NCI-H2171 (cell line): ENCODE data around the gene TMEM135.
"Not testable (repeated sequence)": the region's sequence is repeated elsewhere in the genome, so short reads cannot be mapped to it uniquely, and the experiment has no call there.

Experiments used
- DNase-seq: peaks from one replicate; lab custom pipeline; 2025; lab: John Stamatoyannopoulos, UW

TMEM135 gene

DNA sequence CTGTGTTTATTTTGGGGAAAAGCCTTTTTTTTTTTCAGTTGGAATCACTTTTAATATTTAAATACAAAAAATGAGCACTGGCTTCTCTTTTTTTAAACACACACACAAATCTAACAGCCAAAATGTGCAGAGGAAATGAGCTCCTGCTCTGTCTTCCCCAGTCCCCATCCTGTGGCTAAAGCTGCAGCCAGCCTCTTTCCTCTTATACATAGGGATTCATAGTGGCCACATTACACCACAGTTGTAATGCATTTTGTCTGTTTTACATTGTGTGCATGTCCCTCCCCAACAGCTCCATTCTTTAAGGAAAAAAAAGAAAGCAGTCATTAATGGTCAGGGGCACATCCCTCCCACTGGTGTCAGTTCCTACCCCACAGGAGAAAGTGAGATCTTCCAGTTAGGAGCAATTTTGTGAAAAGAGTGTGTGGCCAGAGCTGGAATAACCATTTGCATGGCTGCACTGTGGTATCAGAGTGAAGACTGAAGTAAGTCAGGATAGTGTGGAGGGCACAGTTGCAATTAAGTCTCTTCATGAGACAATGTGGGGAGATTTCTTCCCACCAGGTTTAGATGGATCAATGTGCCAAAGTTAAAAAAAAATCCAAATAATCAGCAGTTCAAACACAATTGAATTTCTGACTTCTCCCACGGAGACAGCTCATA lies 220.6 kb downstream of the TMEM135 start:
- no peak for DNase-seq

DNA sequence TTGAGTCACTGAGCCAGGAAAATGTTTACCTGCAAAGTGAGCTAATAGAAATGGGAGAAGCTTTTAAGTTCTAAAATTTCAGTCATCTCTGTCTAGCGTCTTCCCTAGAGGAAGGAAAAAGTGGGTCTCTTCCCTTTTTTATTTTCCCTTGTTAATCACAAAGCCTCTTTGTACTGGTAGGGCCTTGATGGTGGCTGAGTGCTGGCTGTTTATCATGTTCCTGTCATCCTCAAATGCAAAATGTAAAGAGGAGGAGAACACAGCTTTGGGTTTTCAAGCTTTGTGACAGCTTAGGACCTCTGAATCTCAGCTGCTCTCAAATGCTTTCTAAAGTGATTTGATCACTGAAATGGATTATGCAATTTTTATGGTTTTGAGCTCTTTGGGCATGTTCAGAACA lies 222.0 kb downstream of the TMEM135 start:
- DNase-seq, result no peak

DNA sequence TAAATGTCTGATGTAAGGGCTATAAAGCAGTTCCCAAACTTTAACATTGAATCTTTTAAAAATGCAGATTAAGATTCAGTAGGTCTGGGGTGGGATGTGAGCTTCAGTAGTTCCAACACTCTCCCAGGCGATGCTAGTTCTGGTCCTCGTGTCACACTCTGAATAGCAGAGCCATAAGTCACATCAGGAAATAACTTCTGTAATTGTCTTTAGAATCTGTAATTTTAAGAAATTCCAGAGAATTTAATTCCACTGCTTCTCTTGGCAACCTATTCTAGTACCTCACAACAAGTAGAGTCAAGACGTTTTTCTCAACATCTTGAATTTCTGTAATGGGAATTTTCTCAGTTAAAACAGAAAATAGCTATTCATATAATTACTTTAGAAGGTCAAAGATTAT lies 223.1 kb downstream of the TMEM135 start:
- no peak for DNase-seq

DNA sequence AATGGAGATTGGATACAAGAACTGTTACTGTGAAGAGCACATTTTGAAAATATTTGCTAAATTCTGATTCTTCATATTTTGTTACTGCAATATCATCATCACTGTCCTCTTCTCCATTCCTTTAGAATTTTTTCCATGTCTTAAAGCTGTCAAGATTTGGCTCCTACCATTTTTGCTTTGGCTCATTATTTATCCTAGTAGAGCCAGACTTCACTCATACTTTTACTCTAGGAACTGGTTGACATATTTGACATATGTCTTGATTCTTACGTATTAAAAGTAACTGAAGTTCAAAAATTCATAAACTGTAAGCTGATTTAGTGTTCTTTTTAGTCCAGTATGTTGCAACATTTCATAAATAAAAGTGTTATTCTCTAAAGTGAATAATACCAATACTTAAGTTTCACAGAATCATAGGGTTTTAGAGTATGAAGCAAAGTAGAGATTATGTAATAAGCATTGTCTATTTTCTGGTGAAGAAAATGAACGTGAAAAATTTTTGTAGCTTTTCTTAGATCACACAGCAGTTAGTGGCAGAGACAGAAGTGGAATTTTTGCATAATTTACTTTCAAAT lies 225.6 kb downstream of the TMEM135 start:
- no peak for DNase-seq

DNA sequence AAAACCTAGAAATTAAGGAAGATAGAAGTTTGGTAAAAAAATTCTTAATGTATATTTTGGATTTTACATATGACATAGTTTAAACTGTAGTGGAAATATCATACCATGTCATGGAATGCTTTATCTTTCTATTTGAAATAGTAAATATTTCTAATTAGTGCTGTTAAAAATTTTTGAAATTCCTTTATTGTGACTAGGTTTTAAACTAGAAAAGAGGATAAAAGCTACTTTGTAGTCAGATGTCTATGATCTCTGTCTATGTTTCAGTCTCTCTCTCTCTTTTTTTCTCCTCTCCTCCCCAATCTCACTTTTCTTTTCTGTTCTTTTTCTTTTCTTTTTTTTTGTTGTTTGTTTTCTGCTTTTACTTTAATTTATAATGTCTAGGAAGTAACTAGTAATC lies 226.2 kb downstream of the TMEM135 start:
- DNase-seq, result no peak

DNA sequence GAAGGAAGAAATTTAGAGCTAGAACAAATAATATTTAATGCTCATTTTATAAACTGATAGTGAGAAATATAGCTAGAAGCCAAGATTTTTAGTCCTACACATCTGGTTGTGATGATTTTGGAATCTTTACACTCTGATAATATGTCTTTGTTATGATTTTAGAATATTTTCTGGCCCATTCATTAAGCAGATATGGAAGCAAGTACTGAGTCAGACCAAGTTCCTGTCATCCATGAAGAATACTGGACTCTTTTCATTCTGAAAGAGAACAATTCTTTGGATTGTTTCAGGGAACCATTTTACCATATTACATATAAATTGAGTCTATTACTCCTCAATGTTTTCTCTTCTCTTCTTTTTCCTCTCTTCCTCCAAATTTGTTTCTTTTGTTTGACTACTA lies 227.4 kb downstream of the TMEM135 start:
- no peak for DNase-seq

DNA sequence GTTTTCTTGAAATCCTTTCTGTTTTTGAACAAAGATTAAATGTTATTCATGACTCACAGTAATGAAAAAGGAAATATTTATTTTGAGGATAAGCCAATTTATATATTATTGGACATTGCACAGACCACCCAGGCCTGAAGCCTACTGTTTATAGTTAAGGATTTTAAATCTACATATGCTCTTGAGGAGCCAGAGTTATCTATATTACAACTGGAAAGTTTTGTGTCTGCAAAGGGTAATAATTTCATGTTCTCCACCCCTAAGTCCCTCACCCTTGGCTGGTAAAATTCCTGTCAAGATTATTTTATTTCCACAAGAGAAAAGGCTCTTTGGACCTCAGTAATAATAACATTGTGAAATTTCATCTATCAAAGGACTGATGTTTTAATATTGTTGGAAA lies 228.2 kb downstream of the TMEM135 start:
- DNase-seq, result no peak

DNA sequence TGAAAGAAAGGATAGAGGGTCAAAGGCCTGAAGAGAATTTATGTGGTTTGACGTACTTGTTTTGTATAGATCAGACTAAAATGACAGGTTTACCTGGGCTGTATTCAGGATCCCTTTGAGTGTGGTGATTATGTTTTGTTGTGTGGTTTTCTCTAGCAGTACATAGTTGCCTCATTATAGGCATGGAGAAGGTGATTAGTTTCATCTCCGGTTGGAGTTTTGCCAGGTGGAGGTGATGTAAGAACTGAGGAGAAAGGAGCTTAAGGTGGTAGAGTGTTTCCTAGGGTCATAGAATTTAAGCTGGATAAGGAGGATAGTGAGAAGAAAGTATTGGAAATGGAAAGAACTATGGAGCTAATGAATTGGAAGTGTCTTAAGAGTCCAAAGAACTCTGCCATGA lies 229.0 kb downstream of the TMEM135 start:
- DNase-seq, result no peak

DNA sequence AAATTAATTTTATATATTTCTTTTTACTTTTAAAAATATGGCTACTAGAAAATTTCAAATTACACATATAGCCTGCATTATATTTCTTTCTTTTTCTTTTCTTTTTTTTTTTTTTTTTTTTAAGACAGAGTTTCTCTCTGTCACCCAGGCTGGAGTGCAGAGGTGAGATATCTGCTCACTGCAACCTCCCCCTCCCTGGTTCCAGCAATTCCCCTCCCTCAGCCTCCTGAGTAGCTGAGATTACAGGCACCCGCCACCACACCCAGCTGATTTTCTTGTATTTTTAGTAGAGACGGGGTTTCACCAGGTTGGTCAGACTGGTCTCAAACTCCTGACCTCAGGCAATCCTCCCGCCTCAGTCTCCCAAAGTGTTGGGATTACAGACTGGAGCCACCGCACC lies 234.2 kb downstream of the TMEM135 start:
- not testable (repeated sequence) for DNase-seq

DNA sequence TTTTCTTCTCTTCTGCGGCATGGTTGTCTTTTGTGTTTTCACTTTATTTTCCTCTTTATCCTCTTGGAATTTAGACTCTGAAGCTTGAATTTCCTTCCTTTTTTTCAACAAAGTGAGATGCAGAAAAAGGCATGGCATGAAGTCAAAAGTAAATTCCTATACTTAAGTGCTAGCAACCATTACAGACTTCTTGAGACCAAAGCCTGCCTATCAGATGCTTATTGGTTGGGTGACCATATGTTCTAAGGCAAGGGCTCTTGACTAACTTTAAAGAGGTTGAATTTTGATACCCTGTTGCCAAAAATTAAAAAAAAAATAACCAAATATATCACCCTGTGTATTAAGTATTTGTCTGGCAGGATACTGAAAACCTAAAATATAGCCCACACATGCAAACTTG lies 237.4 kb downstream of the TMEM135 start:
- no peak for DNase-seq

DNA sequence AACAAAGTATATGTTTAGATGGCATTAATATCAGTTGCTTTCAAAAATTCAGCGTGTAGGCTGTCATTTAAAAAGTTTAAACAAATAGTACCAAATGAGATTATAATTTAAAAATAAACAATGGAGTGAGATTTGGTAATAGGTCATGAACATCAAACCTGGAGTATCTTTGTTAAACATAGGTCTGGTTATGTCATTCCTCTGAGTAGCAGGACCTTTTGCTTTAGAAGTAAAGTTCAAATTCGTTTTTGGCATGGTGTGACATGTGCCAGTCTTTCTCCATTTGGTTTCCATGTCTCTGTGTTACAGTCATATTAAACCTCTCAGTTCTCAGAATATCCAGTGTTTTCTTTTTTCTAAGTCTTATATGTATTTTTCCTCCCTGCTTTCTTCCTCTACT lies 242.4 kb downstream of the TMEM135 start:
- DNase-seq, result no peak

DNA sequence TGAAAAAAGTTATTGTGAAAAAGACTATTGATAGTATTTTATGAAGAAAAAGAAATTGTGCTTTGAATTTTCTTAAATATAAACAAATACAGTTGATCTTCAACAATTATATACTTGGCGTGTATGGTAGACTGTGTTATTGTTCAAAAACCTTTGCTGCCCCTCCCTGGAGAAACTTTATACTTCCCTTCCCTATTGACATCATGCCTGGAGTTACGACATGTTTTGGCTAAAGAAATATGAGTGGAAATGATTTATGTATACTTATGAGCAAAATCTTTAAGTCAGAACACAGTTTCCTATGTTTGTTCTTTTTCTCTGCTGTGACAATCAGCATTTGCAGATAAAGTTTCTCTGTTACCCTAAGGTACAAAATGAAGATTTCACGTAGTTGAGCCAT lies 243.8 kb downstream of the TMEM135 start:
- DNase-seq, result no peak

DNA sequence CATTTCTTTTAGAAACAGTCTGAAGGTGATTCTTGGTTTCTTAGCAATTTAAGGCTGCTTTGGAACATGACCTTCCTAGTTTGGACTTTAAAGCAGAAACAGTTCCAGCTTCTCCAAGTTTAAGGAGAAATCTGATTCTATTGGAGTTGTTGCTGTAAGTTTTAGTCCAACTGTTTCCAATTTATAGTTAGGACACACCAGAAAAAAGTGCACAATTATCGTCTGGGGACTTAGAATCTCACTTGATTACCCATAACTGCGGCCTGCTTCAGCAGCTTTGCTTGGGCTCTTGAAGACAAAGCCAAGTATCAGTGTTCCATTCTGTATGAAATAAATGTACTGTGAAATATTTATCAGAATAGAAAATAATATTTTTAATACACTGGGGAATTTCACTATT lies 246.6 kb downstream of the TMEM135 start:
- no peak for DNase-seq

DNA sequence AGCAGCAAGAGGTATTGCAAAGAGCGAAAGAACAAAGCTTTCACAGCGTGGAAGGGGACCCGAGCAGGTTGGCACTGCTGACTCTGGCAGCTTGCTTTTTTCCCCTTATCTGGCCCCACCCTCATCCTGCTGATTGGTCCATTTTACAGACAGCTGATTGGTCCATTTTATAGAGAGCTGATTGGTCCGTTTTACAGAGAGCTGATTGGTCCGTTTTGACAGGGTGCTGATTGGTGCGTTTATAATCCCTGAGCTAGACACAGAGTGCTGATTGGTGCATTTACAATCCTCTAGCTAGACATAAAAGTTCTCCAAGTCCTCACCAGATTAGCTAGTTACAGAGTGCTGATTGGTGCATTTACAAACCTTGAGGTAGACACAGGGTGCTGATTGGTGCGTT lies 247.9 kb downstream of the TMEM135 start:
- DNase-seq, result not testable (repeated sequence)

DNA sequence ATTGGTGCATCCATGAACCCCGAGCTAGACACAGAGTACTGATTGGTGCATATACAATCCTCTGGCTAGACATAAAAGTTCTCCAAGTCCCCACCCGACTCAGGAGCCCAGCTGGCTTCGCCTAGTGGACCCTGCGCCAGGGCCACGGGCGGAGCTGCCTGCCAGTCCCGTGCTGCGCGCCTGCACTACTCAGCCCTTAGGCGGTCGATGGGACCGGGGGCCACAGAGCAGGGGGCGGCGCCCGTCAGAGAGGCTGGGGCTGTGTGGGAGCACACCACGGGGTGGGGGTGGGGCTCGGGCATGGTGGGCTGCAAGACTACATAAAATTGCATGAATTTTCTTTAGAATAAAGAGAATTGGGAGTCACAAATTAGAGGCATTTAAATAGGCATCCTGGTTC lies 248.6 kb downstream of the TMEM135 start:
- no peak for DNase-seq

DNA sequence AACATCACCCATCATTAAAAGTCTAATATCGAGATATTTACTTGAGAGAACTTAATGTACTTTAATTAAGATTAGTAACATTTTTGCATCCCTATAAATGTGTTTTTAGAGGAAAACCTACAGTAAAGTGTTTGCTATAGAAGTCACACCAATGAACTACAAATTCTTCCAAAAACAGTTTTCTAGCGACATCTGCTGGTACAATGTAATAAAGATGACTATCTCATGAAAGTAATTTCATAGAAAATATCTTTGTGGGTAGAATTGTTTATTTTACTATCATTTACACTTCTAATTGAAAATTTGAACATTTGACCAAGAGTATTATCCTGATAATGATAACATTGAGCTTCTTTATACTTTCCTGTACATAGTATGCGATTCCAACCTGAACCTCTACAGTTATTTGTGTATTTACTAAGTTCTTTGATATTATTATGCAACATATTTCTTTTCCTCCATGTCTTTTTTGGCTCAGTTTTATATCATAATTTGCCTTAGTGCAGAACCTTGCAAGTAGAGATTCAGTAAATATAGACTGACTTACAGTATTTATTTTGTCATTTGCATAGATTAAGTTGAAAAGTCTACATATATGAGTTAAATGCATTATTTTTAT lies 252.7 kb downstream of the TMEM135 start:
- DNase-seq, result no peak

DNA sequence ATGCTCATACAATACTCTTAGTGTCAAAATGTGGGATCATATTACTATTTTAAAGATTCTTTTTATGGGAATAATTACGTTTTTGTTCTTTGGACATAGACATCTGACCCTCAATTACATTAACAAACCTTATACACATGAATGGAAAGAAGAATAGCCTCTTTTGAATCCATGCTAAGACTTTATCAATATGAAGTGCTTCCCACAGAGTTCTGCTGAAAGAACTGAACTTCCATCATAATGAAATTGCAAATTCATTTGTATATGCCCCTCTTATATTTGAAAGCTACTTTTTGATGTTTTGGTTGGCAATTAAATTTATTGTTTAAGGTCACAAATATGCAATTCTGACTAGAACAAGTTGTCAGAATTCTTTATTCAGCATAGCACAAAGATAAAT lies 254.9 kb downstream of the TMEM135 start:
- no peak for DNase-seq

DNA sequence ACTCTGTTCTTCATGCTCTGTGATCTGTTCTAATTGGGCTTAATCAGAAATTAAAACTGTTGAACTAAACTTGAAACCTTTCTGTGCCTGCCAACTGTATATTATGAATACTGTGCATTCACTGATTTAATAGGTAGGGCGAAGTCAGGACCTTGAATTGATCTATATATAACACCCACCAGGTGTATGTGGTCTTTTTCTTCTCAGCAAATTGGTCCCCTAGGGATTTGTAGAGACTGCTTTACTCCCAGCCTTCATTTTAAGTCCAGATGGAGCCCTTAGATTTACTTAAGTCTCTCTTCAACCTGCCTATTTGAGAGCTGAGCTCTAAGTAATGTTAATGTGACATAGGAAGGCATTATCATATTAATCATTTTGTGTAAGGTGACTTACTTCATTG lies 257.5 kb downstream of the TMEM135 start:
- peak; percentile 81 for DNase-seq

DNA sequence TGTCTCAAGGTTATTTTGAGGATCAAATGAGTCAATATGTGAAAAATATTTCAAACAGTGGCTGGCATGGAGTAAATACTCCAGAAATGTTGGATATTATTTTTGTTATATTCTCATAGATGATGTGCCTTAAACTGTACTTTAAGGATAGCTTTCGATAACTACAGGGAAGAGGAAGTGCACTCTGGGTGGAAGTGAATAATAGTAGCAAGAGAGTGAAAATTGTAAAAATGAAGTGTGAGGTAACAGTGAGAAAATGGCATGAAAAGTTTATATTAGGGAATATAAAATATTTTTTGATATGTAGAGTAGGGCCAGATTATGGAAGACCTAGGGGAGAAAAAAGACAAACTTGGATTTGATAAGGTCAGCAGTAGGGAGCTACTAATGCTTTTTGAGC lies 258.9 kb downstream of the TMEM135 start:
- DNase-seq, result no peak

DNA sequence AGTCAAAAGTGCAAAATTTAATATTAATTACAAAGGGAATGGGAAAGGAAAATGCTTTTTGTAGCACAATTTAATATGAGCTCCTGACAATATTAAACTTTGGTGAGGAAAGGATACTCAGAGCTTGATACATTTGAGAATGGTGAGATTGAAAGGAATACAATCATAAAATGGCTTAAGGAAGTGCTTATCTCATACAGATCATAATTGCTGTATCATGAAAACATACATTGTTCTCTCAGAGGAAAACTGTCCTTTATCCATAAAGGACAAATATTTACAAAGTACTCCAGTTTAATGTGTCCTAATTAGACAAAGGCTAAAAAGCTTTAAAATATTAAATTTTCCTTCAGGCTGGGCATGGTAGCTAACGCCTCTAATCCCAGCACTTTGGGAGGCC lies 260.4 kb downstream of the TMEM135 start:
- no peak for DNase-seq

DNA sequence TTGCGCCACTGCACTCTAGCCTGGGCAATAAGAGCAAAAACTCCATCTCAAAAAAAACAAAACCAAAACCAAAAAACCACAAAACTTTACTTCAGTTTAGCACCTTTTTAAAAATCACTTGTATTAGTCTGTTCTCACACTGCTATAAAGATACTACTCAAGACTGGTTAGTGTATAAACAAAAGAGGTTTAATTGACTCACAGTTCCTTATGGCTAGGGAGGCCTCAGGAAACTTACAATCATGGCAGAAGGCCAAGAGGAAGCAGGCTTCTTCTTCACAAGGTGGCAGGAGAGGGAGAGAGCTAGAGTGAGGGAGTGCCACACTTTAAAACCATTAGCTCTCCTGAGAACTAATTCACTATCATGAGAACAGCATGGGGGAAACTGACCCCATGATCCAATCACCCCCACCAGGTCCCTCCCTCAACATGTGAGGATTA lies 261.3 kb downstream of the TMEM135 start:
- no peak for DNase-seq

DNA sequence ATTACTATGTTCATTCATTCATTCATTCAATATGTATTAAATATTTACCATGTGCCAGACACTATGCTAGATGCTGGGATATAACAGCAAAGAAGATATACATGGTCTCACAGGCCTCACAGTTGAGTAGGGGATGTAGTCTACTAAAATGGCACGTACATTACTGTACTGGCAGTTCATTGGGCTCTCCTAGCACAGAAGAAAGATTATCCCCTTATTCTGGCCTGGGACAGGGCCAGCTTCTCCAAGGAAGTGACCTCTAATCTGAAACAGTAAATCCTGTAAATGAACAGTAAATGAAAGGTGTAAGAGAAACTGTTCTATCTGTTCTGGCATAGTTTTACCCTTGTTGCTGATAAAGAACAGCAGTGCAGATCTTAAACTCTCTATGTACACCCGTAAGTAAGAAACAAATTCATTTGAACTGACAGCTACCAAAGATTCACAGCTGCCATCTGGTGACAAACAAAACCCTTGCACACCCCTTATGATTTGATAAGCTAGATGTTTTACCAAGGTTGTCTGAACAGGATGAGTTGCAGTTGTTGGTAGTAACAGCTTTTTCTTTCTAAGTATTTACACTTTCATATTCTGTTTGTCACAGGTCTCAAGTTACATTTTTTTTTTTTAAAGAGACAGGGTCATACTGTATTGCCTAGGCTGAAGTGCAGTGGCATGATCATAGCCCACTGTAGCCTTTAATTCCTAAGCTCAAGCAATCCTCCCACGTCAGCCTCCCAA lies 263.1 kb downstream of the TMEM135 start:
- DNase-seq, result no peak
